Activated naive CD8-positive, alpha-beta T cell treated with anti-CD3 and anti-CD28 coated beads, Interleukin-2, amount 50 U/mL, for 24 hours (primary cell): Measurements from ENCODE around the gene SH3RF1.
A peak's percentile ranks its signal among the peaks of the same experiment; 100 is the strongest.

ENCODE experiments used
- ATAC-seq: fragments of 150-1000 bp; cut with Tn5 transposase; one replicate; pipeline ENCODE4 v1.10.0; 2021
- DNase-seq: peaks from one replicate; pipeline ENCODE4 v3.0.0; 2021
- H3K27ac Mint-ChIP-seq: one replicate; pipeline ENCODE4 v1.8.0; 2021; ENCODE audit warnings: mild to moderate bottlenecking, mixed read lengths
- H3K27me3 Mint-ChIP-seq: one replicate; pipeline ENCODE4 v1.8.0; 2021; ENCODE audit warnings: mixed read lengths
- H3K36me3 Mint-ChIP-seq: one replicate; pipeline ENCODE4 v1.8.0; 2021; ENCODE audit warnings: low read depth, mixed read lengths
- H3K4me1 Mint-ChIP-seq: one replicate; pipeline ENCODE4 v1.8.0; 2021; ENCODE audit warnings: mixed read lengths
- H3K4me3 Mint-ChIP-seq: one replicate; pipeline ENCODE4 v1.8.0; 2021; ENCODE audit warnings: mild to moderate bottlenecking, moderate library complexity, mixed read lengths
- H3K9me3 Mint-ChIP-seq: one replicate; pipeline ENCODE4 v1.8.0; 2021; ENCODE audit warnings: mixed read lengths

SH3RF1 gene

DNA sequence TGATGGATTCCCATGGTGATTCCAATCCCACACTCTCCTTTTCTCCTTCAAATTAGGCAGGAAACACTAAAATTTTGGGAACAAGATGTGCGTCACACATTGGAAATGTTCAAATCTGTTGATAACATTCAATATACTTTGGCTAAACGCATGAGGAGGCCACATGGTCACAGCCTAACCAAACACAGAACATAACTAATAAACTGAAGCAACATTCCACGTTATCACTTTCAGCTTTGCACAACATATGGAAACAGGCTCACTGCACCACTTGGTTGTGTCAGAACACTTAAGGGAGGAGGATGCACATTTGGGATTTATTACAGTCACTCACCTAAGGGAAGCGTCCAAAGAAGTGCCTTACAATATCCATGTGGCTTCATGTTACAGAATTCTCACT lies 4.7 kb downstream of the SH3RF1 start:
- no peak for DNase-seq
- Mint-ChIP-seq H3K4me1 (peaks cover 2% of the 10 kb centered on the region), H3K36me3 (no peaks in the 10 kb centered on the region), H3K4me3 (no peak overlapping the region), H3K27me3 (peaks cover 37% of the 10 kb centered on the region), H3K9me3 (no peaks in the 10 kb centered on the region), H3K27ac (no peak overlapping the region)
- ATAC-seq = no peak

DNA sequence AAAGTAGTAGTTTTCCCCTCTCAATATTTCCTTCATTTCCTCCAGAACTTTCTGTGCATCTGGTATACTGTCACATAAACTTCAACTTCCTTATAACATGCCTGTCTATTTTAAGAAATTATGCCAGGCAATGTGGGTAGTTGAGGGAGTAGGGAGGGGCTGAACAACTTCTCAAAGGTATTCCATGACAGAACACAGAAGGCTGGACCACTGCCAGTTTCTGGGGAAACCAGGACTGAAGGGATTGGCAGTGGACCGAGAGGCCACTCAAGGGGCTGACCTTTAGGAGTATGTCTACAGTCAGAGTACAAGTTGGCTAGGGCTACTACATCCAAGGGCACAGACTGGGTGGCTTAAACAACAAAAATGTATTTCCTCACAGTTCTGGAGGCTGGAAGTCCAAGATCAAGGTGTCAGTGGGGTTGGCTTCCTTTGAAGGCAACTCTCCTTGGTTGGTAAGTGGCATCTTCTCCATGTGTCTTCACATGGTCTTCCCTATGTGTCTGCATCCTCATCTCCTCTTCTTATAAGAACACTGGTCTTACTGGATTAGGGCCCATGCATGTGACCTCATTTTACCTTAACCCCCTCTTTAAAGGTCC lies 6.9 kb downstream of the SH3RF1 start:
- DNase-seq (no peak), ATAC-seq (no peak)
- no peak overlapping the region for H3K4me3 Mint-ChIP-seq
- no peak overlapping the region for H3K27ac Mint-ChIP-seq
- H3K27me3 Mint-ChIP-seq = peaks cover 35% of the 10 kb centered on the region
- H3K36me3 Mint-ChIP-seq = no peaks in the 10 kb centered on the region
- no peaks in the 10 kb centered on the region for H3K4me1 Mint-ChIP-seq
- no peaks in the 10 kb centered on the region for H3K9me3 Mint-ChIP-seq

DNA sequence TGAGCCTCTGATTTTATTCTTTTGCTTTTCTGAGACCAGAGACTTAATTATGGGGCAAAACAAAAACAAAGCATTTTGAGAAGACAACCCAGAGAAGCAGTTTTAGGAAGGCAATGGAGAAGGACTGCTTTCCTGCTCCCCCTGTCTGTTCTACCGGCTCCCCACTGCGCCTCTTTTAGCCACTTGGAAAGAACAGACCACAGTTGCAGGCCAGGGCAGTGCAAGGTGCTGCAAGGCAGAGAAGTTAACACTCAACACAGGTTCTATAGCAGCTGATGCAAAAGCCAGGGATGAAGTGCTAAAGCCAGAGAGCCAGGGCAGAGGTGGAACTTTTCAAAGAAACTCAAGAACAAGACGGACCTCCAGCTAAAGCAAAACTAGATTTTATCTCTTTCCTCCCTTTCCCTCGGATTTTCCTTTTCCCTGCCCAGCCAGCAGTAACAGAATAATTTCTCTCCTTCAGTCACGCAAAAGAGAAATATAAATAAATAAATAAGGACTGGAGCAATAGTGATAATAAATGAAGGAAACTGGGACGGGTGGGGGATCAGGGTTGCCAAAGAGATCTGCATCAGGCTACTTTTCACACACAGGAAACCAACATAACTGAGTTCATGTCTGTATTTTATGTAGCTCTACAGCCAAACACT lies 10.4 kb downstream of the SH3RF1 start:
- H3K27ac Mint-ChIP-seq = no peak overlapping the region
- H3K4me3 Mint-ChIP-seq = no peak overlapping the region
- H3K27me3 Mint-ChIP-seq = peaks cover 23% of the 10 kb centered on the region
- H3K4me1 Mint-ChIP-seq = no peaks in the 10 kb centered on the region
- ATAC-seq = no peak
- H3K9me3 Mint-ChIP-seq = no peaks in the 10 kb centered on the region
- no peaks in the 10 kb centered on the region for H3K36me3 Mint-ChIP-seq
- no peak for DNase-seq

DNA sequence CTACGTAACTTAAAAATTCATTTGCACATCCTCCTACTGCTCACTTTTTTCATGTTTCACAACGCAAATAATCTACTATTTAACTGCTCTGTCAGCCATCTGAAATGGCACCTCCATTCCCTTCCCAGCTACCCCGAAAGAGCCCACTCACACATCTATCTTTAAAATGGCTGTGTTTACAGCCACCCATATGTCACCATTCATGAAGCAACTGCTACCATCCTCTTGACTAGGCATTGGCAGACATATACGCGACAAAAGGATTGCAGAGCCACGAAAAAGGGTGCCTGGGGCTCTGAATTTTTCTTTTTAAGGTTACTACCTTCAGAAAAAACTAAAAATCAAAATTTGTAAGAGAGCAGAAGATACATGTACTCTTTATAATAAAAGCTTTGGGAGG lies 11.5 kb downstream of the SH3RF1 start:
- Mint-ChIP-seq H3K9me3 (no peaks in the 10 kb centered on the region), H3K4me1 (no peaks in the 10 kb centered on the region), H3K27ac (no peak overlapping the region), H3K4me3 (no peak overlapping the region), H3K27me3 (peaks cover 20% of the 10 kb centered on the region), H3K36me3 (no peaks in the 10 kb centered on the region)
- ATAC-seq = no peak
- DNase-seq = no peak

DNA sequence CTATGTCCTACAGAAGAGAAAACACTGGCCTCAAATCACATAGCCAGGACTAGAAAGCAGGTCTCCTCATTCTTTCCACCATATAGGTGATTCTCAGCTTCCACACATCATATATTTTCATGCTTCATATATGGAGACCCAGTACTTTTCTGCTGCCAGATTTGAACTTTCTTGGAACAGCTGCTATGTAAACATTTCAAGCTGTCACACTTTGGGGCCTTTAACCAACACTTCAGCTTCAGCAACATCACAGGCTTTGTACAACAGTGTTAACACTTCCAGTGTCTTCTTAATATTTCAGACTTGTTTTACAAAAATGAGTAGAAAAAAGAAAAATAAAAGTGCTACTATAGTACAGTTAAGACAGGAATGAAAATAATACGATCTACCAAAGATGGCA lies 12.6 kb downstream of the SH3RF1 start:
- Mint-ChIP-seq H3K4me3 (no peak overlapping the region), H3K9me3 (no peaks in the 10 kb centered on the region), H3K27ac (no peak overlapping the region), H3K4me1 (no peaks in the 10 kb centered on the region), H3K27me3 (peaks cover 16% of the 10 kb centered on the region), H3K36me3 (no peaks in the 10 kb centered on the region)
- ATAC-seq (no peak), DNase-seq (no peak)

DNA sequence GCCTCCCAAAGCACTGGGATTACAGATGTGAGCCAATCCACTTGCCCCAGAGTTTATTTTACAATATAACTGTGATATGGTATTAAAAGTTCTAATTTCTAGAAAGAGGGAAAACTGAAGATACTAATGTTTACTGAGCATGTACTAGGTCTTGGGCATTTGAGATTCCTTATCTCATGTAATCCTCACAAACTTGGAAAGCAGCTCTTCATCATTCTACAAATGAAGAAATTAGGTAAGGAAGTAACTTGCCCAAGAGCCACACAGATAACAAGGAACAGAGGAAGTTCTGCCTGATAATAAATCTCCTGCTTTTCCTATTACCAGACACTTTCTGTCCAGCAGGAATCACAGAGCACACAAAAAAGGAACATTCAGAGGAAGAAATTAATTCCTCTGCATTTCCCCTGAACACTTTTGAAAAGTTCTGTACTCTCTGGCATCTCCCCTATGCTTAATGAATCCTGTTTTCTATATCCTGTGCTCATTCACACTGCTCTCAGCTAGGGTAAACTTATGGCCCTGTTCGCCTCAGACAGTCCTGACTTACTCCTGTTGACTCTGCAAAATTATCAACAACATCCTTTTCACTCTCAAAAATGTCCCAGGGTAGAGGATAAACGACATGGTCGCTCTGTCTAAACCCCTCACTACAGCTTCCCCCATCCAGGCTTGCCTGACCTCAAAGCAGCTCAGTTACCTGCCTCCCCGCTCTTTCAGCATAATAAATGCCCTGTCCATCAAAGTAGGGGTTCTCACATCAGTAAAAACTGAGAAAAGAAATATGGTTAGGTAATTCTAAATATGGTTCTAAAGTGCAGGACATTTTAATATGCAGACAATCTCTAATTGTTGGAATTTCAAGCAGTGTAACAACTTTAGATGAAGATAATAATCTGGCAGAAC lies 13.6 kb downstream of the SH3RF1 start:
- H3K4me1 Mint-ChIP-seq = no peaks in the 10 kb centered on the region
- no peak for DNase-seq
- ATAC-seq = no peak
- no peaks in the 10 kb centered on the region for H3K9me3 Mint-ChIP-seq
- H3K27ac Mint-ChIP-seq = peak overlapping the region; percentile 8
- H3K27me3 Mint-ChIP-seq = peaks cover 20% of the 10 kb centered on the region
- H3K36me3 Mint-ChIP-seq = no peaks in the 10 kb centered on the region
- H3K4me3 Mint-ChIP-seq = no peak overlapping the region

DNA sequence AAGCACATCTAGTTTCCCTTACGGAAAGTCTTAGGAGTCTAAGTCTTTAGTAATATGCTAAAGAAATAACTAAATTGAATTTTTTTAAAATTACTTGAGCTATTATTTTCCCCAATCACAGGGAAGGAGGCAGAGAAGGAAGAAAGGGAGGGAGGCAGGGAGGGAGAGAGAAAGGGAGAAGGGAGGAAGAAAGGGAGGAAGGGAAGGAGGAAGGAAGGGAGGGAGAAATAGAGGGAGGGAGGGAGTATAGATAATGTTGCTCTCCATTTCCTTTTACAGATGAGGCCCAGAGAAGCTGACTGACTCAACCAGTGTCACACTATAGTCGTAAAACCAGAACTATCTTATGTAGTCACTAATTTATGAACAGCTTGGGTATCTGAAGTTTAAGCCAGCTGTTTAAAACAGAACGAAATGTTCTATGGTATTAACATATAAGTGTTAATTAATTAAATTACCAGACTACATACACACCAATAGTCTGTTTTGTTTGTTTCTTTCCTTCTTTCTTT lies 14.6 kb downstream of the SH3RF1 start:
- no peaks in the 10 kb centered on the region for H3K4me1 Mint-ChIP-seq
- no peak for ATAC-seq
- H3K4me3 Mint-ChIP-seq = no peak overlapping the region
- DNase-seq = no peak
- H3K27ac Mint-ChIP-seq = no peak overlapping the region
- H3K27me3 Mint-ChIP-seq = peaks cover 20% of the 10 kb centered on the region
- no peaks in the 10 kb centered on the region for H3K9me3 Mint-ChIP-seq
- H3K36me3 Mint-ChIP-seq = no peaks in the 10 kb centered on the region

DNA sequence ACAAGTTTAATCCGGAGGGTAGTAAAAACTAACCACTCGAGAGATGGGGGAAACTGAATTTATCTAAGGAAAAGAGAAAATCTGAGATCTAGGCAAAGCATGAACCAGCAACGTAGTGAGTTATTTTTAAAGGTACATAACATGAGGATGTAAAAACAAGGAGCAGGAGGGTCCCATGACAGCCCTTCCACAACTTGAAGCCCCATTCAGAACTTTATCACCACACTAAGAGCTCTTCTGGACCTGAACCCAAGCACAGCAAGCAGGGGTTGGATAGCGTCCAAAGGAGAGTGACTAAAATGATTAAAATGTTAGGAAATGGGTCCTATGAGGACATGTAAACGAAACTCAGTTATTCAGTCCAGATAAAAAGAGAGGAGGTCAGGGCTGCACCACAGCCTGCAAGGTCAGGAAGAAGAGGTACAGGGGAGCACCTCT lies 16.2 kb downstream of the SH3RF1 start:
- no peak for ATAC-seq

DNA sequence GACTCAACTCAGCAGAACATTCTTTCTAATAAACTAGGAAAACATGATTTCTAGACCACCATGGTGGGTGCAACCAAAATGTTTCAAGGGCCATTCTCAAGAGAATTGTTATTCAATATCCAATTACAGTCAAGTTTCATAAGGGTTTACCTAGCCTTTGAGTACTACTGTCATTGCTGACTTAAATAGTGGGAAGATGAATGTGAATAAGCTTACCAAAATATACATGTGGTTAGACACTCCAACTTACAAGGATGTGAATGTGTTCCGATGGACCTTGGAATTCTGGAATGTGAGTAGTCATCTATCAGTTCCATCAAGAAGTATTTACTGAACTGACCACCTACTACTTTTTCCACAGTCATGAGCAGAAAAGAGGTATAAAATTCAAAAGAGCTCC lies 16.9 kb downstream of the SH3RF1 start:
- DNase-seq = no peak
- H3K27ac Mint-ChIP-seq = no peak overlapping the region

More for the DNA sequence above, 16.2 kb downstream of the SH3RF1 start:
- H3K9me3 Mint-ChIP-seq = no peaks in the 10 kb centered on the region
- H3K27me3 Mint-ChIP-seq = peaks cover 12% of the 10 kb centered on the region
- no peak overlapping the region for H3K4me3 Mint-ChIP-seq
- no peaks in the 10 kb centered on the region for H3K36me3 Mint-ChIP-seq
- no peak overlapping the region for H3K27ac Mint-ChIP-seq
- no peak for DNase-seq
- no peaks in the 10 kb centered on the region for H3K4me1 Mint-ChIP-seq

DNA sequence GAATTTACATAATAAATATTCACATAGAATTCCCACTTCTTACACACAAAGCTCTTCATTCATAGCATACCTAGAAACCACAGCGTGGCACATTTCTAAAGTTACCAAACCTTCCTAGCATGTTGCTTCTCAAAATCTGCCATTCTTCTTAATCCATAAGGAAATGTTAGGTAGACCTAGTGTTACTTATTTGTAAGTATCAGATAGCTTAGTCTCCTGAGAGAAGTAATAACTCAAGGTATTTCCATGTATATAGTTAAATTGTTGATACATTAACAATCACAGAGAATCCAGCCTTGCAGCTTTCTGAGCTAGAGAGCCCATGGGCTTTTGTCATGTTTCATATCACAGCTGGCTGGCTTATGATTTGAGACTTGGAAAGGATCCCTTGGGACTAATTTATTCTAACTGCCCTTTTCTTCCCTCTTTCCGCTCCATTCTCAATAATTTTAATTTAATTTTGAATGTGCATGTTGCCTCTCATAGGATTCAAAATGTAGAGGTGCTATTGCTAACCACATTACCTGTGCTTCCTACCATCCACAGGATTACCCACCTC lies 17.6 kb downstream of the SH3RF1 start:
- no peak for ATAC-seq
- no peak overlapping the region for H3K4me3 Mint-ChIP-seq
- no peak overlapping the region for H3K27ac Mint-ChIP-seq
- H3K4me1 Mint-ChIP-seq = no peaks in the 10 kb centered on the region
- no peaks in the 10 kb centered on the region for H3K36me3 Mint-ChIP-seq
- H3K9me3 Mint-ChIP-seq = no peaks in the 10 kb centered on the region
- no peak for DNase-seq
- peaks cover 10% of the 10 kb centered on the region for H3K27me3 Mint-ChIP-seq

More for the DNA sequence above, 16.9 kb downstream of the SH3RF1 start:
- Mint-ChIP-seq H3K9me3 (no peaks in the 10 kb centered on the region), H3K27me3 (peaks cover 10% of the 10 kb centered on the region), H3K36me3 (no peaks in the 10 kb centered on the region), H3K4me1 (no peaks in the 10 kb centered on the region), H3K4me3 (no peak overlapping the region)
- no peak for ATAC-seq

DNA sequence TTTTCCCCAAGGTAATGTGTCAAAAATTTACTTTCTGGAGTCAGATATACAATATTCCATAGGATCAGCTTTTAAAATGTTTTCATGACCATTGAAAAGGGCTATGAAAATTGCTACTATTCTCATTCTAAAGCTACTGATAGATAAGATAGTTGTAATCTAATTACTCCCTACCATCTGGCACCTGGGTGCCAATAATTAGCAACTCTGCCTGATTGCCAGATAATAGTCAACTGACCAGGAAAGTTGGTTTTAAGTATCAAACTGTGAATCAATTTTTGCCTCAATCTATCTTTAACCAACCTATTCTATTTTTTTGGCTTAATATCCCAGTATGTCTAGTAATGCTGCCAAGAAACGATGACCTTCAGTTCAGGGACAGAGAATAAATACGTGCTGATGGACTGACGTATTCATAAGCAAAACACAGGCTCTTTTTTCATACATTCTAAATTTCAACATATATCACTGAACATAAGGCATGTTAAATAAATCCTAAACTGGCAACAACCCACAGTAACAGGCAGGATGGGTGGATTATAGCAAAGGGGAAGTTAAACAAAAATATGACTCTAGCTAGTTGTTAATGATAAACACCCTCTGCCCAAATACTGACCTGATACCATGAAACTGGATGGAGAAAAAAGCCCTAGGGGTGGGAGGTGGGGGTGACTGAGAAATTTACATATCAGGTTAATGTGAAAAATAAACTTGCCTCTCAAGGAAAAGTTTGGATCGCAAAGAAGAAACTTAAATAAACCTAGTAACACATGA lies 18.2 kb downstream of the SH3RF1 start:
- Mint-ChIP-seq H3K4me3 (no peak overlapping the region), H3K27me3 (peaks cover 10% of the 10 kb centered on the region), H3K4me1 (no peaks in the 10 kb centered on the region), H3K36me3 (no peaks in the 10 kb centered on the region), H3K9me3 (no peaks in the 10 kb centered on the region), H3K27ac (no peak overlapping the region)
- no peak for ATAC-seq
- no peak for DNase-seq

DNA sequence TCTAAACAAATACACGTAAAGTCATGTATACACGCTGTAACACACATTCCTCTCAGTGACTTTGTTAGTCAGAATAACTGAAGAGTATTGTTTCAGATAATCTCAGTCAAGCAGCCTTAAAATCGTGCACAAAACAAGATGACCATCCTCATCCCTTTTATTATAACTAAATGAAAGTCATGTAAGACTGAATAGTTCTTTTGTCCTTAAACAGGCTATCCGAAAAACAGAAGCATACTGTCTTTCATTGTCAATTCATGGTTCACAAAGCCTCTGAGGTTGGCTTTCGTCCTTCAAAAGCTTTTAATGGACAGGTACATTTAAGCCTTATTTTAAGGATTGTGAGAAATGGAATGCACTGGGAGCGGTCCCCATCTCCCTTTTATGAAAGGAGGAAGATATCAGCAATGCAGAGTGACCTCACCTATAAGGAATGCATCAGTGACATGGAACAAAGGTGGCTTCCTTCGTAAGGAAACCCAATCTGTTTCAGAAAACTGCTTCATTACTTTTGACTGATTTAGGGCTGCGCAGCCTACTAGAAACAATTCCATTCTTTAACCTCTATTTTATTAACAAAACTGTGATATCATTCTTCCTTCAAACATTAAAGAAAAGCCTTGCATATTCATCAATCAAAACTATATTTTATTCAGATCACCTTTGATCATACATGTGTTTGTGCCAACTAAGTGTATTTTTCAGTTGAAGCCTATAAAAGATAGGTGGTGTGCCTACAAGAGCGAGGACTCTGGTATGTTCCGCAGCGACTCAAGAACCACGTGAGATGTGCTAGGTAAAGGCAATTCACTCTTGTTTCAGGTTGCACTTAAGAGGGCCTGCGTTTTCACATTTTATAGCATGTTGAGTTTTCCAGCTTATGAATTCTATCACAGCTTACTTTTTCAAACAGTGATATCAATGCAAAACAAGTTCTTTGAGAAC lies 19.2 kb downstream of the SH3RF1 start:
- no peaks in the 10 kb centered on the region for H3K4me1 Mint-ChIP-seq
- peaks cover 14% of the 10 kb centered on the region for H3K27me3 Mint-ChIP-seq
- H3K9me3 Mint-ChIP-seq = no peaks in the 10 kb centered on the region
- H3K27ac Mint-ChIP-seq = no peak overlapping the region
- H3K4me3 Mint-ChIP-seq = no peak overlapping the region
- H3K36me3 Mint-ChIP-seq = no peaks in the 10 kb centered on the region
- ATAC-seq (no peak), DNase-seq (no peak)

DNA sequence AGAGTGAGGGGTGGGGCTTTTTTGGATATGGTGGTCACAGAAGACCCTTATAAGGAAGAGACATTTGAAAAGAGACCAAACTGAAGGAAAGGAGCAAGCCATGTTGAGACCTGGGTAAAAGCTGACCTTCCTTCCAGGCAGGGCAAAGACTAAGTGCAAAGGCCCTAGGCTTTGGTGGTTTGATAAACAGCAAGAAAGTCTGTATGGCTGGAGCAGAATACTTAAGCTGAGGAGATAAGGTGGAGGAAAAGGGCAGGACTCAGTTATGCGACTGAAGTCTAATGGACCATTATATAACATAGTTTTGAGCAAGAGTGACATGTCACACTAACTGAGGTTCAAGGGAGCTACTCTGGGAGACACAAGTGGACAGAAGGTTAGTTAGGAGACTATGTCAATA lies 20.0 kb downstream of the SH3RF1 start:
- Mint-ChIP-seq H3K9me3 (no peaks in the 10 kb centered on the region), H3K4me3 (no peak overlapping the region), H3K36me3 (no peaks in the 10 kb centered on the region), H3K4me1 (no peaks in the 10 kb centered on the region), H3K27ac (no peak overlapping the region), H3K27me3 (peaks cover 14% of the 10 kb centered on the region)
- DNase-seq (no peak), ATAC-seq (no peak)
